Right forelimb (tissue), 1 donor: ENCODE data around the gene PABPN1L.

Experiments
- DNase-seq: peaks from one replicate; pipeline ENCODE4 v3.0.0-alpha.2; 2018

Gene PABPN1L

GRCh38 chr16:88866151-88866920, at the start of gene PABPN1L:
PABPN1L (minus strand) TSS chr16:88866660; CDS start chr16:88866606, 54 bp downstream.
- DNase-seq: no peak

DNA sequence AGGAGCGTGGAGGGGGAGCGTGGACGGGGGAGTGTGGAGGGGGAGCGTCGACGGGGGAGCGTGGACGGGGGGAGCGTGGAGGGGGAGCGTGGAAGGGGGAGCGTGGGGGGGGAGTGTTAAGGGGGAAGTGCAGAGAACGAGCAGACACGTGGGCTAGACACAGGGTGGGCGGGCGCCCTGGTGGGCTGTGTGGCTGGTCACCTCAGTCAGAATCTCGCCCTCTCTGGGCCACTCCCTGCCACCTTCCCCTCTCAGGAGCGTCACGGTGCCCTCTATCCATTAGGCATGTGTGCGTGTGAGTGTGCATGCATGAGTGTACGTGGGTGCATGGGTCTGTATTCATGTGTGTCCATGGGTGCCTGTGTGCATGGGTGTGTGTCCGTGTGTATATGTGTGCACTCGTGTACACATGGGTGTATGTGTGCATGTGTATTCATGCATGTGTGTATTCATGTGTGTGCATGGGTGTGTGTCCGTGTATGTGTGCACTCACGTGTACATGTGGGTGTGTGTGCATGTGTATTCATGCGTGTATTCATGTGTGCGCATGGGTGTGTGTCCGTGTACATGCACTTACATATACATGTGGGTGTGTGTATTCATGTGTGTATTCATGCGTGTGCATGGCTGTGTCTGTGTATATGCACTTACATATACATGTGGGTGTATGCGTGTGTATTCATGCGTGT, 49.3 kb upstream of the PABPN1L start:
- DNase-seq: no peak

GRCh38 chr16:88914750-88915368, 48.4 kb upstream of the PABPN1L start:
- DNase-seq: peak; percentile 76

- no peak for DNase-seq
Measured at GRCh38 chr16:88913870-88914269, 47.4 kb upstream of the PABPN1L start.

DNA sequence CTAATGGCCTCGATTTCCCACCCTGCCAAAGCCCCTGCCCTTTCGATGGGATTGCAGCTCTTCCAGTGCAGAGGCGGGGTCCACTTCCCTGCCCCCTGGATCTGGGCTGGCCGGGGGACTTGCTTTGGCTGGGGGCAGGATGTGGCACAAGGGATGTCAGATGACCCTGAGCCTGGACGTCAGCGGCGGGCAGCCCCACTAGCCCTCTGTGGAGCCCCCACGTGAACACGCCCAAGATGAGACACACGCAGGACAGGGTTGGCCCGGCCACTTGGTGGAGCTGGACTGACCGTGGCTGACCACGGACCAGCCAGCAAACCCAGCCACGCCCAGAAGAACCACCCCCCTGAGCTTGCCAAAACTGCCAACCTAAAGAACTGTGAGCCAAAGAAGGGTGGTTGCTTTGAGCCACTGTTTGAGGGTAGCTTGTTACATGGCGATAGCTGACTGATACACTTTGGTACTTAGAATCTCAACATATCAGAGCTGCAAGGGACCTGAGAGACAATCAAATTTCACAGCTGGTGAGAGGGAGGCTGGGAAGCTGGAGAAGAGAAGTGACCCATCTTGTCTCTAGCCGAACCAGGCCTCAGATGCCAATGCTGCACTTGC, 46.6 kb upstream of the PABPN1L start:
- no peak for DNase-seq

- DNase-seq: no peak
Measured at GRCh38 chr16:88912556-88912955, 46.1 kb upstream of the PABPN1L start.

- no peak for DNase-seq
Measured at GRCh38 chr16:88911946-88912310, 45.5 kb upstream of the PABPN1L start.

DNA sequence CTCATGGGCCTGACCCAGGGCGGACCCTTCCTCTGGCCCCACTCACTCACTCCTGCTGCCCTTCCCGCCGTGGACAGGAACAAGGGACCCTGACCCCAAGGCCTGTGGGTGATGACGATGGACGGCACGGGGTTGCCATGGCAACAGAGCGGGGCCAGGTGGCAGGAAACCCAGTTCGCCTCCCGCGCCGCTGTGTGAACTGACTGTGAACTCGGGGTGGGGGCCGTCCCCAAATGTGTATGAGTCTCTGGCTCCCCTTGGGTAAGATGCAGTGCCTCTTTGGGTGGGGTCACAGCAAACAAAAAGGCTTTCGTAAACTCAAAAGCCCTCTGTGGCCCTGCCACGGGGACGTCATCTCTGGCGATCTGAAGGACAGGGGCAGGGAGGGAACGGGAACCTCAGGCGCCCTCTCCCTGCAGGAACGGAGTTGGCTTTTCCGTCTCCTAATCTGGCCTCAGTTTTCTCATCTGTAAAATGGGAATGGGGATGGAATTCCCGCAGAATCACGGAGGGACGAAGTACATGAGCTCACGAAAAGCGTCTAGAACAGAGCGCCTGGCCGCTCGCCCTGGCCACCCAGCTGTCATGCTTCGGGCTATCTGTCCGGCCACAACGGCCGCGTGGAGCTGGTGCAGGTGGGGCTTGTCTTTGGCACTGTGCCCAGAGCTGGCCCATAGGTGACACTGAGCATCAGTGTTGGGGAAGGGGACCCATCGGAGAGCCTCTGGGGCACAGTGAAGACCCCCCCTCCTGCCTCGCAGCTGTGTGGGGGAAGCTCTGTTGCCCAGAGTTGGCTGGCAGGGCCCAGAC, 44.9 kb upstream of the PABPN1L start:
- no peak for DNase-seq

GRCh38 chr16:88910284-88911135, 44.0 kb upstream of the PABPN1L start:
- DNase-seq: no peak

DNA sequence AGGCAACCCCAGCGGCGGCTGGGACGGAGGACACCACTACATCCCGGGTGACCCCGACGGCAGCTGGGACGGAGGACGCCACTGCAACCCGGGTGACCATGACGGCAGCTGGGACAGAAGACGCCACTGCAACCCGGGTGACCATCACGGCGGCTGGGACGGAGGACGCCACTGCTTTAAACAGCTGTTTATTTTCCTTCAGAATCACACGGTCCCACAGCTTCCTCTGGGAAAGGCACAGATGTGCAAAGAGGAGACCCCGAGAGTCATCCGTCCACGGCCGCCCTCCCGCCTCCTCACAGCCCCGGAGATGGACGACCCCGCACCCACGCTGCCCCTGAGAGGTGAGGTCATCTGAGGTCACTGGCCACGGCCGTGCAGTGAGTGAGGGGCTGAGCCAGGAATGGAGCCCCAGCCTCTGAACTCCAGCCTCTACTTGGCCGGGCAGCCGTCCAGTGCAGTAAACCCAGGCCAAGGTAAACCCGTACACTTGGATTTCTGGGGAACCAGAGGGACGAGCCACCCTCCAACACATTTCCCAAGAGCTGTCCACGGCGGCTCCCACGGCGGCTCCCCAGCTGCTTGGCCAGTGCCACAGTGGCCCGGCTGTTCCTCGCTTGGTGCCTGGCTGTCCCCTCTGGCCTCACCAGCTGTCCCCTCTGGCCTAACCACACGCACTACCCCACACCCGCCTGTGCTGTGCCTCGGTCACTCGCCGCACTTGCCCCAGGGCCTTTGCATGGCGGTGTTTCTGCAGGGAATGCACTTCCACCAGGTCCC, 43.2 kb upstream of the PABPN1L start:
- DNase-seq: no peak

DNA sequence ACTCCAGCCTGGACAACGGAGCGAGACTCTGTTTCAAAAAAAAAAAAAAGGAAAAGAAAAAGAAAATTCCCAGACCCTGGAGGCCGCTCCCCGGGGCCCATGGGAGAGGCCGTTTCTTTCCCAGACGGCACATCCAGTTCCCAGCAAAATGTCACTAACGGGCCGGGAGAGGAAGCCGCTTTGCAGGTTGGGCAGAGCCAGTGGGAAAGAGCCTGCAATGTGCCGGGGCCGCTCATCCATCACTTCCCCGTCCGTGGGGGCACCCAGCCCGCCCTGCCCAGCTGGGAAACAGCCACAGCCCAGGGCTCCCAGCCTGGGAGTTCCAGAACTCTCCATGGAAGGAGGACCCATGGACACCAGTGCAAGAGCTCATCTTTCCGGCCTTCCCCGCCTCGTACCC, 41.8 kb upstream of the PABPN1L start:
- DNase-seq: no peak

DNA sequence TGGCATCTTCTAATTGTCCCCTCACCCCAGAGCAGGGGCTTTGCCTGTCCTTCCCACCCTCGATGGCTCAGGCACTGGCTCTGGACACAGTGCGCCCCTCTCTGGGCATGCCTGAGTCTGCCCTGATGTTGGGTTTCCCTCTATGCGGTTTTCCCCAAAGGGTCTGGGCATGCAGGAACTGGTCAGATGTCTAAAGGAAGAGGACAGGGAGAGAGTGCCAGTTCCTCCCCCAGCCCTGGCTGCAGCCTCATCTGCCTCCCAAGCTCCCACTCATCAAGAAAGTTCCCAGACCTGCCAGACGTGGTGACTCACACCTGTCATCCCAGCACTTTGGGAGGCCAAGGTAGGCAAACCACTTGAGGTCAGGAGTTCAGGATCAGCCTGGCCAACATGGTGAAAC, 41.3 kb upstream of the PABPN1L start:
- DNase-seq: no peak

DNA sequence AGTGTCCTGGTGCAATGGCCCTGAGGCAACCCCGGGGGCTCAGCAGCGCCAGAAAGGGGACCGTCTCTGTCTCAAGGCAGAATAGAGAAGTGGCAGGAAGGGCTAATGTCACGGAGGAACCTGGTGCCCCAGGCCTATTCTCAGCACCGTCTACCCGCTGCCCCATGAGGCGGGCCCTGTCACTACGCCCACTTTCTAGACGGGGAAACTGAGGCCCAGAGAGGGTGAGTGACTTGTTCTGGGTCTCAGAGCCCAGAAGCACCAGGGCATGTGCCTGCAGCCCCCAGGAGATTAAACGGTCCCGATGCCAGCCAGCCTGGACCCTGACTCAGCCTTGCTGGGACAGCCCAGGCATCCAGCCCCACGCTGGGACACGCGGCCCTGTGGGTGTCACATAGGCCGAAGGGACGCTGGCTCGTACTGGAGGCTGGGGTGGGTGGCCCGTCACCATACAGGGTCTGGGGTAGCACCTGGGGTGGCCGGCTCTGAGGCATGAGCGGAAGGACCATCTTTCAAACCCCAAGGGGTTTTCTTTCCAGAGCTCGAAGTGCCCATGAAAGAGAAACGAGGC, 40.2 kb upstream of the PABPN1L start:
- no peak for DNase-seq

- no peak for DNase-seq
Measured at GRCh38 chr16:88906020-88906419, 39.6 kb upstream of the PABPN1L start.

DNA sequence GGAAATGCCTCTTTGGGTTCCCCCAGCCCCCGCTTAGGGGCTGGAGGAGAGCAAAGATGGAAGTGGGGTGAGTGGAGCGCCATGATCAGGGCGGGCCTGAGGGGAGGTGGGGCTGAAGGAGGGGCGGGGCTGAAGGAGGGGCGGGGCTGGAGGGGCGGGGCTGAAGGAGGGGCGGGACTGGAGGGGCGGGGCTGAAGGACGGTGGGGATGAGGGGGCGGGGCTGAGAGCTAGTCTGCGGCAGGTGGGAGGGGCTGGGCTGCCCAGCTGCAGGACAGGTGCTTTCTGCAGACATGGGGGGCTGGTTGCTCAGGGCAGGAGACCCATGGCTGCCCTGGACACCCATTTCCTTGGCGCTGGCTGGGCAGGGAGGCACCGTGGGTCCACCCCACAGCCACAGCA, 39.1 kb upstream of the PABPN1L start:
- no peak for DNase-seq

- no peak for DNase-seq
Measured at GRCh38 chr16:88904676-88905365, 38.4 kb upstream of the PABPN1L start.

DNA sequence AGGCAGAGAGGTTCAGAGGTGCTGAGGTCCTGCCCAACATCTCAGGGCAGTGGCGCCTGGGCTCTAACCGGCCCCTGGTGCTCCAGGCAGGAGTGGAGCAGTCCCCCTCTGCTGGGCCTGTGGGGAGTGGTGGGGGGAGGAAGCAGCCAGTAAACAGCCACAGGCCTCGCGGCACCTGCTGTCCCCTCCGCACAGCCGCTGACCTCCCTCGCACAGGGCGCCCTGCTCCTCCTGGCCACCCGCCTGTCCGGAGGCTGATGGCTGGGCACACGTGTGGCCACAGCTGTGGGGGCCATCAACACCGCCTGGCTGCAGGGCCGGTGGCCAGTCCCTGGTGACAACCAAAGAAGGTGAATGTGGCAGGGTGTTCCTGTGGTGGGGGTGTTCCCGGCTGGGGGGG, 36.8 kb upstream of the PABPN1L start:
- DNase-seq: no peak

DNA sequence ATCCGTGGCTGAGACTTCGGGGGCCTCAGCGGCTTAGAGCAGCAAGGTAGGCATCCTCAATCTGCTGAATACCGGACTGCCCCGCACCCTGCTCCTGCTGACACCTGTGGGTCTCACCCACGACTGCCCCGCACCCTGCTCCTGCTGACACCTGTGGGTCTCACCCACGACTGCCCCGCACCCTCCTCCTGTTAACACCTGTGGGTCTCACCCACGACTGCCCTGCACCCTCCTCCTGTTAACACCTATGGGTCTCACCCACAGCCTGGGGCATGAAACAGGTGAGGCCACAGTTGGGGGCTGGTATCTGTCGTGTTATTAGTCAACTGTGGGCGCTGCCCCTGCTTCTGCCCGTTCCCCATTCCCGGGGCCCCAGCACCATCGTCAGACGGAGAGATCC, 36.3 kb upstream of the PABPN1L start:
- no peak for DNase-seq

DNA sequence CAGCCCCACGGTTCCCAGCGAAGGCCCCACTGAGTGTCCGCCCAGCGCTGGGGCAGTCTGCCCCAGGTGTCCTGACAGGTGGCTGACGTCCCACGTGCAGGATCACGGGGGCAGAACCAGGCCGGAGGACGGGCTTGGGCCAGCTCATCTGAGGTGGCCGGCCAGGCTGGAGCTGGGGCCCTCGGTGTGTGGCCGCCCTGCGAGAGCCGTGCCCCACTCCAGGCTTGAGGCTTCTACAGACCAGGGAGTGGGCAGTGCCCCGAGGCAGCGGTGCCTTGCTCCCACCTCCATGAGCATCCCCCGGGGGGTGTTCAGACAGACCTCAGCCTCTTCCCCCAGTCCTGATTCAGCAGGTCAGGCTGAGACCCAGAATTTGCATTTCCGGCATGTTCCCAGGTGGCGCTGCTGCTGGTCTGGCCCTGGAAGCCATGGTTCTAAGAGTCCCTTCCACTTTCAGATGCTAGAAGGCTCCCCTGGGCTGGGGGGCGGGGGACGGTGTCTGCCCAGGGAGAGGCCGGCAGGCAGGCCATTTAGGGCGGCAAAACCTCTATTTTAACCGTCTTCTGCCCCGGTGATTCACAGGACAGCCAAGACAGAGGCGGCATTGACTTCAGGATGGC, 35.4 kb upstream of the PABPN1L start:
- DNase-seq: no peak

GRCh38 chr16:88900662-88901052, 34.2 kb upstream of the PABPN1L start:
- DNase-seq: no peak
